ENCODE measurements around the gene VPS13A. TPM values are rescaled to one million over a fixed set of nuclear protein-coding genes. Genes with fewer than 3 reads are reported as not detected.

VPS13A gene
- total and polyA plus RNA-seq, 2 of the 13 experiments (the other 11 are each of a cell fraction or from before 2014, with no cell fraction given): 20.4 to 20.7 TPM

DNA sequence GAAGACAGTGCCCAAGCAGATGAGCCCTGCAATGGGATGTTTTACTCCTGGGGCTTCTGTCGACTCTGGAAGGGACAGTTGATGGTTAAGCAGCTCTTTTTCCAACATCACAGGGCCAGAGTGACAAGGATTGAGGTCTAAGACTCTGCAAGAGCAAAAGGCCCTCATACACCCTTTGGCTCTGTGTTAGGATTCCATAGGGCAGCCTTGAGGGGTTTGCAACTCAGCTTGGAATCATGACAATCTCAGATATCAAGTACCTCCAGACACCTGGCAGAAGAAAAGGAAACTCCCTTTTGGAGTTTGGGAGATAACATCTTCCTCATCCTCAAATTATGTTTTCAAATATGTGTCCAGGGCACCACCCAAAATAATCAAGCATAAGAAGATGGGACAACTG is 265.1 kb downstream of the VPS13A start:
- no peak overlapping the region for H2AFZ ChIP-seq (ENCODE audit: low read length)
- H3K9ac ChIP-seq (ENCODE audit: insufficient read depth, low read depth, low read length): no peak overlapping the region
- in situ Hi-C loops (cut with HindIII; ENCODE audit: extremely low pct_ligation_motif_present, low pct_unique_long_range_greater_than_20kb) (no loop called here), intact Hi-C loops (cut with micrococcal nuclease; ENCODE audit: unreplicated experiment) (no loop called here)
- H3K79me2 ChIP-seq (ENCODE audit: insufficient read depth, low read length): no peaks in the 10 kb centered on the region
- WGBS (ENCODE audit: low lambda C conversion rate): 0% methylated on average over 1 of the region's 1 CpG
- peaks cover under 1% of the 10 kb centered on the region; the same call in 1 of the 2 replicates for H3K9me3 ChIP-seq (ENCODE audit: low read length)
- BruUV-seq (replicated peaks): no TSS peak
- no peak for ATAC-seq
- H3K4me3 ChIP-seq (replicated peaks in 1 of 3; ENCODE audit: insufficient read depth in 1 of 3, low read depth in 2 of 3, low read length in 3 of 3): no peak overlapping the region
- no peaks in the 10 kb centered on the region for H4K20me1 ChIP-seq (ENCODE audit: insufficient read depth, low read length)
- ChIA-PET POLR2A (no interaction called here), CTCF (ENCODE audit: low intra/inter-chr PET ratio, low total read pairs) (no interaction called here)
- H3K4me1 ChIP-seq (ENCODE audit: insufficient read depth, low read length): no peaks in the 10 kb centered on the region
- no peak overlapping the region for H3K4me2 ChIP-seq (ENCODE audit: low read depth, low read length)
- TF ChIP-seq NFAT5 (CRISPR knock-in tag; IDR thresholded peaks at IDR 0.05) (no peak), ELF4 (CRISPR knock-in tag; IDR thresholded peaks at IDR 0.05; ENCODE audit: borderline replicate concordance) (no peak), PHB2 (IDR thresholded peaks at IDR 0.05; ENCODE audit: partially characterized antibody) (no peak), HNRNPH1 (optimal IDR thresholded peaks at IDR 0.05; ENCODE audit: low read depth, low read length) (no peak), THYN1 (CRISPR knock-in tag; IDR thresholded peaks at IDR 0.05; ENCODE audit: borderline replicate concordance, low read depth) (no peak), ZFAT (CRISPR knock-in tag; conservative IDR thresholded peaks at IDR 0.05) (no peak), ZFY (CRISPR knock-in tag; IDR thresholded peaks at IDR 0.05) (no peak), ZUFSP (CRISPR knock-in tag; IDR thresholded peaks at IDR 0.05; ENCODE audit: borderline replicate concordance) (no peak), ZKSCAN8 (CRISPR knock-in tag; IDR thresholded peaks at IDR 0.05; ENCODE audit: borderline replicate concordance) (no peak)
- peaks cover 0 to 14% of the 10 kb centered on the region in 2 experiments; a peak in 3 of 5 replicates for H3K27me3 ChIP-seq (ENCODE audit: control insufficient read depth in 1 of 2, insufficient read depth in 2 of 2, low read length in 2 of 2)
- H3K36me3 ChIP-seq (replicated peaks in 1 of 2; ENCODE audit: control insufficient read depth in 1 of 2, insufficient read depth in 2 of 2, low read length in 2 of 2): no peaks in the 10 kb centered on the region
- no peak for FAIRE-seq
- no peak overlapping the region for H3K27ac ChIP-seq (ENCODE audit: extremely low read length, insufficient read depth, low read length)
- DNase-seq (ENCODE audit: low spot score): no peak

Data from HepG2 (cell line).